NB4 (cell line): ENCODE results near the gene ODAD2.
A peak's percentile ranks its signal among the peaks of the same experiment; 100 is the strongest.

ENCODE experiments used
- DNase-seq: peaks from one replicate; pipeline ENCODE4 v3.0.0; 2010; ENCODE audit warnings: low read depth
- H3K4me3 ChIP-seq: one replicate; pipeline ENCODE4 v1.5.1; 2011; ENCODE audit warnings: mild to moderate bottlenecking, low read depth, low read length, moderate library complexity
- MYC ChIP-seq: IDR thresholded peaks from 2 replicates; pipeline ENCODE4 v1.6.1; 2011; ENCODE audit warnings: low read depth, low read length
- POLR2A ChIP-seq: IDR thresholded peaks from 2 replicates; pipeline ENCODE4 v1.6.1; 2011; ENCODE audit warnings: mild to moderate bottlenecking; ENCODE audit not compliant: insufficient read length; ENCODE audit errors: extremely low read depth
- TF ChIP-seq, protein P1 (sequence below): IDR thresholded peaks from 2 replicates; pipeline ENCODE4 v1.6.1; 2011; ENCODE audit warnings: low read depth, low read length
- TF ChIP-seq, protein P2 (sequence below): IDR thresholded peaks from one replicate; pipeline ENCODE4 v1.5.1; 2012; ENCODE audit warnings: low read depth, low read length

The ODAD2 gene

GRCh38 chr10:27815261-27815660, 183.6 kb downstream of the ODAD2 start:
- DNase-seq = no peak
- TF ChIP-seq, protein P1, sequence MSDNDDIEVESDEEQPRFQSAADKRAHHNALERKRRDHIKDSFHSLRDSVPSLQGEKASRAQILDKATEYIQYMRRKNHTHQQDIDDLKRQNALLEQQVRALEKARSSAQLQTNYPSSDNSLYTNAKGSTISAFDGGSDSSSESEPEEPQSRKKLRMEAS = no peak
- TF ChIP-seq MYC = no peak
- TF ChIP-seq POLR2A = no peak
- TF ChIP-seq, protein P2, sequence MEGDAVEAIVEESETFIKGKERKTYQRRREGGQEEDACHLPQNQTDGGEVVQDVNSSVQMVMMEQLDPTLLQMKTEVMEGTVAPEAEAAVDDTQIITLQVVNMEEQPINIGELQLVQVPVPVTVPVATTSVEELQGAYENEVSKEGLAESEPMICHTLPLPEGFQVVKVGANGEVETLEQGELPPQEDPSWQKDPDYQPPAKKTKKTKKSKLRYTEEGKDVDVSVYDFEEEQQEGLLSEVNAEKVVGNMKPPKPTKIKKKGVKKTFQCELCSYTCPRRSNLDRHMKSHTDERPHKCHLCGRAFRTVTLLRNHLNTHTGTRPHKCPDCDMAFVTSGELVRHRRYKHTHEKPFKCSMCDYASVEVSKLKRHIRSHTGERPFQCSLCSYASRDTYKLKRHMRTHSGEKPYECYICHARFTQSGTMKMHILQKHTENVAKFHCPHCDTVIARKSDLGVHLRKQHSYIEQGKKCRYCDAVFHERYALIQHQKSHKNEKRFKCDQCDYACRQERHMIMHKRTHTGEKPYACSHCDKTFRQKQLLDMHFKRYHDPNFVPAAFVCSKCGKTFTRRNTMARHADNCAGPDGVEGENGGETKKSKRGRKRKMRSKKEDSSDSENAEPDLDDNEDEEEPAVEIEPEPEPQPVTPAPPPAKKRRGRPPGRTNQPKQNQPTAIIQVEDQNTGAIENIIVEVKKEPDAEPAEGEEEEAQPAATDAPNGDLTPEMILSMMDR = no peak
- H3K4me3 ChIP-seq = no peak overlapping the region

GRCh38 chr10:27805180-27805579, 193.7 kb downstream of the ODAD2 start:
- DNase-seq = no peak
- TF ChIP-seq MYC = no peak
- TF ChIP-seq, protein P2 = no peak
- no peak for TF ChIP-seq POLR2A
- TF ChIP-seq, protein P1 = no peak
- no peak overlapping the region for H3K4me3 ChIP-seq

GRCh38 chr10:27804136-27804535, 194.7 kb downstream of the ODAD2 start:
- TF ChIP-seq, protein P1 = no peak
- TF ChIP-seq, protein P2 = no peak
- H3K4me3 ChIP-seq = no peak overlapping the region
- DNase-seq = no peak

DNA sequence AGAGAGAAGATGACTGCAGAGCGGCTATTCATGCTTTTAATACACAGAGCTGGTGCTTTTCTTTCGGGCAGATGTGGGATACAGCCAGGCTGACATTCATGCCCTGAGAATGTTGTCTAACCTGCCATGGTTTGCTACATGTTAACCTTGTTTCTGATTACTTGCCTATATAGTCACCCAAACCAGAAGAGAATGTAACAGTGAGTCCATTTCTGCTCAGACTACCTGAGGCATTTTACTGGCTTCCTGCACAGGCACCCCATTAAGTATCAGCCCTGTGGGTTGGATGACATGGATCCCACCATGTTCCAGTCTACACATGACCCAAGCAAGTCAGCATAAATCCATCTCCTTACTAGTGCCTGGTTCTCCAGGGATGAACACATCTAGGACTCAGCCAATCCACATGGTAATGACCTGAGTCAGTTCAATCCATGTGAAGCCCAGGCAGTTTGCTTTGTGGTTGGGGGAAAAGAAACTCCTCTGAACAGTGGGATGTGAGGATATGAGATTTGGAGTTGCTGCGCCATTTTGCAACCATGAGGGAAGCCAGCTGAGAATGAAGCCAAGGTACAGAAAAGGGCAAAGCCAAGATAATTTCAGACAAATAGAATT, 197.6 kb downstream of the ODAD2 start:
- H3K4me3 ChIP-seq = no peak overlapping the region
- DNase-seq = no peak
- TF ChIP-seq MYC = no peak
- no peak for TF ChIP-seq POLR2A
- TF ChIP-seq, protein P1 = no peak
- TF ChIP-seq, protein P2 = no peak

- no peak for DNase-seq
- no peak overlapping the region for H3K4me3 ChIP-seq
- TF ChIP-seq MYC (no peak), POLR2A (no peak)
- TF ChIP-seq, protein P1 = no peak
- TF ChIP-seq, protein P2 = no peak
Observed at GRCh38 chr10:27799046-27799445, 199.8 kb downstream of the ODAD2 start.

DNA sequence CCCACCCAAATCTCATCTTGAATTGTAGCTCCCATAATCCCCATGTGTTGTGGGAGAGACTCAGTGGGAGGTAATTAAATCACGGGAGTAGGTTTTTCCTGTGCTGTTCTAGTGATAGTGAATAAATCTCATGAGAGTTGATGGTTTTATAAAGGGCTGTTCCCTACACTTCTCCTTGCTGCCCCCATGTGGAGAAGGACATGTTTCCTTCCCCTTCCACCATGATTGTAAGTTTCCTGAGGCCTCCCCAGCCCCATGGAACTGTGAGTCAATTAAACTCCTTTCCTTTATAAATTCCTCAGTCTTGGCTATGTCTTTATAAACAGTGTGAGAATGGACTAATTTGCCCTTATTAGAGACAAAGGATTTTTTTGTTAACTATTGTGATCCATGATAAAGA, 204.7 kb downstream of the ODAD2 start:
- TF ChIP-seq, protein P1 = no peak
- TF ChIP-seq, protein P2 = peak; percentile 14
- DNase-seq = peak; percentile 11
- H3K4me3 ChIP-seq = no peak overlapping the region
